Measurements from ENCODE around the gene LAMA5. TPM values are rescaled to one million over a fixed set of nuclear protein-coding genes. Genes with fewer than 3 reads are reported as not detected.

LAMA5 gene
- total RNA-seq: 83.4 TPM

GRCh38 chr20:62367136-62367632 lies at the start of gene LAMA5:
Gene LAMA5, minus strand, starts transcription at chr20:62367312. Its CDS starts 67 bp downstream, at chr20:62367245.
- ATAC-seq: peak; percentile 5

- no peak for ATAC-seq
Observed at GRCh38 chr20:62415354-62416111, 48.4 kb upstream of the LAMA5 start.

GRCh38 chr20:62413896-62414481 lies 46.9 kb upstream of the LAMA5 start:
- no peak for ATAC-seq

GRCh38 chr20:62413025-62413570 lies 46.0 kb upstream of the LAMA5 start:
- no peak for ATAC-seq

- ATAC-seq: no peak
Observed at GRCh38 chr20:62412194-62413024, 45.3 kb upstream of the LAMA5 start.

GRCh38 chr20:62411479-62412193 lies 44.5 kb upstream of the LAMA5 start:
- ATAC-seq: no peak

- ATAC-seq: no peak
Observed at GRCh38 chr20:62410746-62411478, 43.8 kb upstream of the LAMA5 start.

- no peak for ATAC-seq
Observed at GRCh38 chr20:62409931-62410745, 43.0 kb upstream of the LAMA5 start.

GRCh38 chr20:62409086-62409853 lies 42.2 kb upstream of the LAMA5 start:
- ATAC-seq: no peak

GRCh38 chr20:62408640-62409039 lies 41.5 kb upstream of the LAMA5 start:
- no peak for ATAC-seq

- no peak for ATAC-seq
Observed at GRCh38 chr20:62408055-62408454, 40.9 kb upstream of the LAMA5 start.

GRCh38 chr20:62407221-62407992 lies 40.3 kb upstream of the LAMA5 start, which contains the start of gene CABLES2:
Gene CABLES2, minus strand, starts transcription at chr20:62407285. Its CDS starts 9 bp downstream, at chr20:62407276.
- peak; percentile 85 for ATAC-seq

GRCh38 chr20:62406635-62407176 lies 39.6 kb upstream of the LAMA5 start:
- no peak for ATAC-seq

- ATAC-seq: no peak
Observed at GRCh38 chr20:62405981-62406513, 38.9 kb upstream of the LAMA5 start.

GRCh38 chr20:62405108-62405980 lies 38.2 kb upstream of the LAMA5 start:
- no peak for ATAC-seq

- no peak for ATAC-seq
Observed at GRCh38 chr20:62404761-62405107, 37.6 kb upstream of the LAMA5 start.

- no peak for ATAC-seq
Observed at GRCh38 chr20:62404112-62404665, 37.1 kb upstream of the LAMA5 start.

Measured in esophagus mucosa (tissue), 1 donor.